Measurements from ENCODE around the gene SIRPB1. TPM values are rescaled to one million over a fixed set of nuclear protein-coding genes. Genes with fewer than 3 reads are reported as not detected.

SIRPB1 gene
- total RNA-seq, 2 experiments from 2014 or later, result 6.5 to 9.6 TPM

Other genes with a start within 250 kb of the SIRPB1 start
- gene FKBP1A, start 227.0 kb downstream of the SIRPB1 start, total RNA-seq, result 100 to 1,000 TPM; 231 to 234 TPM
- gene NSFL1C, start 153.2 kb downstream of the SIRPB1 start, total RNA-seq, result 10 to 100 TPM; 66.9 to 67.2 TPM
- not detected for gene SIRPB2, start 128.6 kb downstream of the SIRPB1 start, total RNA-seq
- gene SIRPD, start 62.3 kb downstream of the SIRPB1 start, total RNA-seq, result under 1 TPM; 0.30 to 0.31 TPM
- gene SIRPG, start 37.8 kb upstream of the SIRPB1 start, total RNA-seq, result 100 to 1,000 TPM in 1 of 2 experiments, 10 to 100 TPM in 1; 98.7 to 100 TPM

All from activated naive CD8-positive, alpha-beta T cell treated with anti-CD3 and anti-CD28 coated beads, Interleukin-2, amount 10 ng/mL, durations not matched to agents 7 days and 5 days (primary cell).